HG03460 (cell line): ENCODE measurements around the gene CTDSPL.

Source experiments
- ATAC-seq: cut with Tn5 transposase; IDR thresholded peaks from one replicate; pipeline ENCODE4 v1.9.1; 2021; ENCODE audit not compliant: unreplicated experiment

CTDSPL gene

DNA sequence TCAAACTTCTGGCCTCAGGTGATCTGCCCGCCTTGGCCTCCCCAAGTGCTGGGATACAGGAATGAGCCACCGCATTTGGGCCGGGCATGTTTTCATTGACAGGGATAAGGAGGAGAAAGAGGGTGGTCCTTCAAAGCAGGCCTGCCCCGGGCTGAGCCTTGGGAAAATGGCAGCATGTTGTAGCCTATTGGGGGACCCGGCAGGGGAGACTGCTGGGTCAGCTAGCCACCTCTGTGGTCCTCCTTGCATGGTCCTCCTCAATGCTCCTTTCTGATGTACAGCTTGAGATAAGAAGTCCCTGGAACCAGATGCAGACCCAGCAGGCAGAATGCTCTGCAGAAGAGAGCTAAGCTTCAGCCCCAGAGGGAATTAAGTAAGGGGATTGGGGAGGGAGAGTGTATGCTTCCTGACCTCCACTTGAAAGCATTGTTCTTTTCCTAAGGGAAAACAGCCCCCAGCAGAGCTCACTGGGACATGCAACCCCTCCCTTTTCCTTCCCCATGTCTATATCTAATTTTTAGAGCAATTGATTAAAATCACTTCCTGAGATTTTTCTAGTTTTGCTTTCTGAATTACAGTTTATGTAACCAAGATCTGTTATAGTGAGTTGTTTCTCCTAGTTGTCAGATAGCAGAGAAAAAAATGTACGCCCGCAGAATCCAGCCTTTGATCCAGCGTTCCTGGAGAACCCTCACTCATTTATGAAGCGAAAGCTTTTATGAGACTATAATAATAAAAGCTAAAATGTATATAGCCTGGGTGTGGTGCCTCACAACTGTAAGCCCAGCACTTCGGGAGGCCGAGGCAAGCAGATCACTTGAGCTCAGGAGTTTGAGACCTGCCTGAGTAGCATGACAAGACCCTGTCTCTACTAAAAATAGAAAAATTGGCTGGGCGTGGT lies 80.2 kb downstream of the CTDSPL start:
- ATAC-seq: no peak

GRCh38 chr3:37942646-37943045 lies 81.0 kb downstream of the CTDSPL start:
- no peak for ATAC-seq

DNA sequence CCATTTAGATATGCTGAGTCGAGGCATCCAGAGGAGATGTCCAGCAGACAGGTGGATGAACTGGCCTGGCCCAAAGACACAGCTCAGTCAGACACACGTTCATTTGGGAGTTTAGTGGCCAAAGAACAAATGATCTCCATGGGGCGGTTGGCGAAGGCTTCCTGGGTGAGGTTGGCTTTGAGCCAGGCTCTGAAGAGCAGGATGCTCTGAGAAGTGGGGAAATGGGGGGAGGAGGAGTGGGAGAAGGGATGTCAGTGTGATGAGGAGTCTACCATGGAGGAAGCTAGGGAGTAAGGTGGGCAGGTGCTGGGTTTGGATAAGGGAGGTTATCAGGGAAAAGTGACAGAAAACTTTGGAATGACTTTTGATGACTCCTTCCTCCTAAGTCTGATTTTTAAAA lies 81.4 kb downstream of the CTDSPL start:
- no peak for ATAC-seq

- ATAC-seq: no peak
These were observed 82.1 kb downstream of the CTDSPL start for GRCh38 chr3:37943631-37944314.

GRCh38 chr3:37944391-37944842 lies 82.7 kb downstream of the CTDSPL start:
- no peak for ATAC-seq

- ATAC-seq: no peak
These were observed 83.6 kb downstream of the CTDSPL start for GRCh38 chr3:37945156-37945806.

- ATAC-seq: no peak
These were observed 84.3 kb downstream of the CTDSPL start for GRCh38 chr3:37945807-37946530.

DNA sequence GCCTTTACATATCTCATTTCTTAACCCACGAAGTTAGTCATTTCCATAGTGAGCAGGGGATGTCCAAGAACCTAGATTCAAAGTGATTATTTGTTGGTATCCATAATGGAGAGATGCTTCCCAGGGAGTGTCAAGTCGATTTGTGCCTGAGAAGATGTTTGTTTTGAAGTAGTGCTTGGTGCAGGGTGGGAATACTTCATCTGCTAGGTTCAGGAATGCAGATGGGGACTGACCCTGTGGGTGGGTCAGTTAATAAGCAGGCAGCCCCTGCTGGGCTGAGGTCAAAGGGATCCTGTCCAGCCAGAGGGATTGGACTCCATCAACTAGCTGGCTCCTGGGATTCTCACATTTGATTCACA lies 84.8 kb downstream of the CTDSPL start:
- ATAC-seq: no peak

DNA sequence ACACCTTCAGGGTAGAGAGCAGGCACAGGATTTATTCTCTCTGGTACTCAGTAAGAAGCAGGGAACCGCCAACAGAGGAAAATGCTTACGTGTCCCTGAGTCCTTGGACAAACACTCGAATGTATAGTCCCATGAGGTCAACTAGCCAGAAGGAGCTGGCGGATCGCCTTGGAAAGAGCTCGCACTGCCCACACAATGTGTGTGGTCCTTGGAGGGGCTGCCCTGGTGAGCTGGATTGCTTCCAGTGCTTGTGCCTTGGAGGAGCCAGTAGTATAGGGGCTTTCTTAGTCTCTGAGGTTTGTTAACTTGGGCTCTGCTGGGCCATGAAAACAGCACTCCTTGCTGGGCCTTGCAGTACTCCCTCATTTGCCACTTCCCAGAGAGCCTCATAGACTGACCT lies 88.2 kb downstream of the CTDSPL start:
- no peak for ATAC-seq

DNA sequence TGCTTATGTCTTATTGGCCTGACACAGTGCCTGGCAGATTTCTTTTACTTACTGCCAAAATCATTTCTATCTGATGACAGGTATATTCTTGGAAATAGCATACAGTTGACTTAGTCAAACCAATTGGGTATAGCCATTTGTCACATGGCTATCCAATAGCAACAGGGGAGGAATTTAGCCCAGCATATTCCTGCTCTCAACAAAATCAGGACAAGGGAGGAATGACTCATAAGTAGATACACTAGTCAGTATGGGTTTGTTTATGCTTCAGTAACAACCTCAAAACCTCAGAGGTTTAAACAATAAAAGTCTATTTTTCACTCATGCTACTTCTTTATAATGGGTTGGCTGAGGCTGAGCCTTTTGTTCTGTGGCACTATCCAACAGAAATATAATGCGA lies 90.9 kb downstream of the CTDSPL start:
- no peak for ATAC-seq

GRCh38 chr3:37953226-37953625 lies 91.5 kb downstream of the CTDSPL start:
- no peak for ATAC-seq

DNA sequence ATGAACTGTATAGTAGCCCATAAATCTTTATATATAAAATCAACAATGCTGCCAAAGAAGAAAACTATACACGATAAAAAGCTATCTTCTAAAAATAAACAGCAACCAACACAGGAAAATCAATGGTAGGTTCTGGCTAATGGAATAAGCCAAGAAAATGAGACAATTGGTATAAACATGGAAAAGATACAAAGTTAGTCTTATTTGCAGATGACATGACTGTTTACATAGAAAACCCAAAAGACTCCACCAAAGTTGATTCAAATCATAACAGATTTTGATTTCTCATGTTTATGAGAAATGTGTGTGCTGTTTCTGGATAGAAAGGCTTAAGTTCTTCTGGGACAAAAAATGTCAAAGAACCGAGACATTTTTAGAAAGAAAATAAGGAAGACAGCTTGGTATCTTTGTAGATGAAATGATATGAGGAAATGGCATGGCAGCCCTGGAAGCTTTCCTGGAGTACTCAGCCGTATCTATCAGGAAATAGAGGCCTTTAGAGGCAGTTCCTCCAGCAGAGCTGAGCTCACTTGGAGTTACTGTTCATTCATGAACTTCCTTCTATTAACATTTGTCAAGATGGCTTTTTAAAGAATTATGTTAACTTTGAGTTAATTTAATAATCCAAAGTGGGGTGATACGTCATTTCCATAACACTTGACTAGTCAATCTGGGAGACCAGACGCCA lies 92.2 kb downstream of the CTDSPL start:
- no peak for ATAC-seq

DNA sequence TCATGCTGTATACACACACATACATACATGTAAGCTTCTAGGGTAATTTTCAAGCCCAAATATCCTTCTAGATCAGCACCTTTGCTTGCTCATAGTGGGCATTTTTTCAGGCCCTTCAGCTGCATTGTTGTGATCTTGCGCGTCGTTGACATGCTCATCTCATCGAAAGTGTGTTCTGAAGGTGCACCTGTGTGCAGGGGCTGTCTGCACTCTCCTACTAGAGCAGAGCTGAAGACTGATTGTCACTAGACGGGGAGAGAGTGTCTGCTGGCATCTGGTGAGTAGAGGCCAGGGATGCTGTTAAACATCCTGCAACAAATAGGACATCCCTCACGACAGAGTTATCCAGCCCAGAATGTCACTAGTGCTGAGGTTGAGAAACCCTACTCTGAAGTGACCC lies 93.2 kb downstream of the CTDSPL start:
- no peak for ATAC-seq

DNA sequence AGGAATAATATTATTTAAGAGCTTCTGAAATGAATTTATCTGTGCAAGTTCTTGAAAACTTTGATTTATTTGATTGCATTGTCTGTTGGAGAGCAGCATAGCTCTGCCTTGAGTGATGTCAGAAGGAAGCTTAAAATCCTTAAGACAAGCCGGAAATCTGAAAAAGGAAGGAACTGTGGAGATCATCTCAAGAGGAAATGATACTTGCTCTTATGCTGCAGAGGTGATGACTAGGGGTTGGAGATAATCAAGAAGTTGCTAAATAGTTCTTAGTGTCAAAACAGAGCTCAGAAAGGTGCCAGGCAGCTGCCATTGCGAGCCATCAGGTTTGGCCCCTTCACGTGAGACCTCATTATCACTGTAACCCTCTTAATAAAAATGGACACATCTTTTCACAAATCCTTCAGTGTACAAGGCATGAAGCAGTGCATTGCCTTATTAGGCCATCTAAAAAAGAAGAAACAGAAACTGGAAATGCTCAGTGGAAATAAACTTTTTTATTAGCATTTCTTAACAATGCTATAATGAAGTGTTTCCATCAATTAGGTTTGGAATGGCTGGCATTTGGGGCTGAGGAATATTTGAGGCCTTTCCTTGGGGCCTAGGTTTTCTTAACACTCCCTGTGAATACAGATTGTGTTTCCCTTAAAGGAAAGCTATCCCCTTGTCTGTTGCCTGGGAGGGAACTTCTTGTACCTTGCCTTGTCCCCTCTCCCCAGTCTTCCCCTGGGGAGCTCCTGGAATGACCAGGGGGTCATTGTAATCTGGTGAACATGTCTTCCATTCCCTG lies 94.4 kb downstream of the CTDSPL start:
- ATAC-seq: no peak

- peak; percentile 58 for ATAC-seq
These were observed 95.3 kb downstream of the CTDSPL start for GRCh38 chr3:37956723-37957538.

GRCh38 chr3:37957539-37957936 lies 95.9 kb downstream of the CTDSPL start:
- no peak for ATAC-seq

GRCh38 chr3:37961622-37962431 lies 100.1 kb downstream of the CTDSPL start:
- ATAC-seq: no peak

DNA sequence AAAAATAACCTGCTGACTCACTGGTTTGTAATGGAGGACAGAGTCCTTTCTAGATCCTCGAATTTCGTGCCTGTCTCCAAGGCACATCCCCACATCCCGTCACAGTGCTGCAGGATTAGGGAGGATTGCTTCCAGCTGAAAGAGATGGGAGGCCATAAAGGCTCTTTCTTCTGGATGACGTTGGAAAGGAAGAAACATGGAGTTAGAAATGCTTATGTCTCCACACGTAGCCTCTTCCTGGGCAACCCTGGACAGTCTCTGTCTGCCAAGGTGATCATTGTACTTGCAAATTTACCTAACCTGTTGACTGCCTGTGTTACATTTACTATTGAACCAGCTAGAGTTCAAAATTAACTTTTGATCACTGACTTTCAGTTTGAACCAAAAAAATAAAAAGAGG lies 101.3 kb downstream of the CTDSPL start:
- no peak for ATAC-seq
